IPS-NIHi7 (cell line): ENCODE results near the gene HADHA.

Experiments
- DNase-seq: peaks from one replicate; pipeline ENCODE4 v3.0.0; 2012; ENCODE audit warnings: mixed read lengths; ENCODE audit errors: extremely low spot score

HADHA gene

DNA sequence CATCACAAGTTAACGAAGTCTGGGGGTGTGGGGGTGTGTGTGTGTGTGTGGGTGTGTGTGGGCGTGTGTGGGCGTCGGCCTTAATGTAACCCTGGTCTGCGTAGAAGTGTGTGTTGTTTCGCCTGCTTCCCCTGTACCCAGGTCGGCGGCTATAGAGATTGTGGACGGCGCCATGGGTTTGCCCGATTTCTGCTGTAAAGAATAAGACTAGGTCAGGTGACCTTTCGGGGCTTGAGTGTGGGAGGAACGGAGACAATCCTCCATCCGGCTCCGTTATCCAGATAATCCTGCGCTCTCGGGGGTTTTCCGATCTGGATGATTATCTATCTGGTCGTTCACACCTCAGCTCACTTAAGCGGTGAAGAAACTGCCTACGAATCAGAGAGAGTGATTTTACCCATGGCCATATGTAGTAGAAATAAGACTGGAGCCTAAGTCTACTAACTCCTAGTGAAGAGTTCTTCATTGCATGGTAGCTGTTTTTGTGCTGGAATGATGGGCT is 850 bp upstream of the HADHA start:
- peak; percentile 36 for DNase-seq

DNA sequence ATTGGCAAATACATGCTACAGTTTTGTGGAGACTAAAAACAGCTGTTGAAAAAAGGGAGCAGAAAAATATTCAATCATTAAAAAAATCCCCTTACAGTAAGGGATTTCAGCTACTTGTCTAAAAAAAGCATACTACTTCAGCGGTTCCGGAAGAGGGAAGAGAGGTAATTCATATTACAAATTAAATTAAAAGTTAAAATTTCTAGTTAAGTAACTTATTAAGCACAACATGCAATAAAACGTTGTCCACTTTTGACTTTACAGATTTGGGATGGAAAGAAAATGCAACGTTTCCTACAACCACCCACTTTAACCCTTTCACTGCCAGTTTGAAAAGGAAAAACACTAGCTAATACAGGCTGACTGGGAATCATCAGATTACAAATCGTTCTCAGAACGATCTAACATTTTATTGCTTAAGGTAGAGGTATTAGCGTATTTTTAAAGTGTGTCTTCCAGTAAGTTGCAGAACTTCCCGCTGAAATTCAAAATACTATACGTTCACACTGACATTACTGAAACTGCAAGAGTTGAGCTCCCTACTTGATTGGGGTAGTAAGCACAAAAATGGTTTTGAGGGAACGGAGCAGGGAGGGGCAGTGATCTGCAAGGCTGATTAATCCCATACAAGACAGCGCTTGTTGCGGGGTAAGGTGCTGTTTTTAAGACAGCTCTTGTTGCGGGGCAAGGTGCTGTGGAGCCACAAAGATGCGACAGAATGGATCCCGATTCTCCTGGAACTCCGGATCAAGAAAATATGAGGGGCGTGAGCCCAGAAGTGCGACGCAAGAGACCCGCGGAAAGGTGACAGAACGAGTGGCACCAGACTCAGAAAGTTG is 743 bp downstream of the HADHA start:
- no peak for DNase-seq

DNA sequence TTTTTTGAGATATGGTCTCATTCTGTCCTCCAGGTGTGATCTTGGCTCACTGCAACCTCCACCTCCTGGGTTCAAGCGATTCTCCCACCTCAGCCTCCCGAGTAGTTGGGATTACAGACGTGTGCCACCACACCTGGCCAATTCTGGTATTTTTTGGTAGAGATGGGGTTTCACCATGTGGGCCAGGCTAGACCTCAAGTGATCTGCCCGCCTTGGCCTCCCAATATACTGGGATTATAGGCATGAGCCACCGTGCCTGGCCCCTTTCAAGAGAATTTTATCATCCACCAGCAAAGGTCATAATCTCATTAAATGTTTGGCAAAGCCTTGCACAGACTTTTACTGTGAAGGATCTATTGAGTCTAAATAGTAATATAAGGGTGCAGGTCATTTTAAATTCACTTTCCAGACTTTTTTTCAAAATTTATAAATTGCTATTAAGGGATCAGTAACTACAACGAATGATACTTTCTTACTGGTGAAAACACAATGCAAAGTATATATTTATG is 2.5 kb downstream of the HADHA start:
- no peak for DNase-seq

DNA sequence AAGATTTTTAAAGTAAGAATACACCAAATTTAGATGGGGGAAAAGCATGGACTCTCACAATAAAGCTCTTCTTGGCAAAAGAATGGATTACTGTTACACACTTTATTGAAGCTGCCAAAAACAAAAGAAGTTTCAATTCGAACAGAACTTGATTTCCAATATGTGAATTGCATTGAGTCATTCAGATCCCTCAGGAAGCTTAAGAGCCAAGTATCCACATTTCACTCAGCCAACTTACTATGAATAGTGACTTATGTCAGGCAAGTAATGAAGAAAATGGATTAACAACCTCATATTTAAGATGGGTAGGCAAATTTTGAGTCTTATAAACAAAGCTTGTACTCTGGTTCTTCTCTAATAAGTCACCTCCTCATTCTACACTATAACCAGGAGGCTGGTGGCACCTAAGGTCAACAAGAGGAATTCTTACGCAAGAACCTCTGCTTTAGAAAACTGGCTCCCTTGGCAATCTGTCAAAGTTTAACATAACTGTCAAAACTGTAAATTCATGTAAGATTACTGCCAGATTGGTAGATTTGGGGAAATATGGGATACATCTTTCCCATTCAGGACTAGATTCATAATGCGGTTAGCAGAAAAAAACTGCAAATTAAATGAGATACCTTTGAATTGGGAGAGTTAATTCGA is 6.0 kb downstream of the HADHA start:
- DNase-seq = no peak

DNA sequence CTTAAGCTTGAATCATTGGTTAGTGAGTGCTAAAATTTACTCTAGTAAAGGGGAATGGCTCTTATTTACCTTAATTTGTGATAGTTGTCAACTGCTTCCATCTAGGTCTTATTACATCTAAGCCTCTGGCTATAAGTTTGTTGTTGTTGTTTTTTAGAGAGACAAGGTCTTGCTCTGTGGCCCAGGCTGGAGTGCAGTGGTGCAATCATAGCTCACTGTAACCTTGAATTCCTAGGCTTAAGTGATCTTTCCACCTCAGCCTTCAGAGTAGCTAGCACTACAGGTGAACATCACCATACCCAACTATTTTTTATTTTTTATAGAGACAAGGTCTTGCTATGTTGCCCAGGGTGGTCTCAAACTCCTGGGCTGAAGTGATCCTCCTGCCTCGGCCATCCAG is 6.6 kb downstream of the HADHA start:
- DNase-seq = no peak

DNA sequence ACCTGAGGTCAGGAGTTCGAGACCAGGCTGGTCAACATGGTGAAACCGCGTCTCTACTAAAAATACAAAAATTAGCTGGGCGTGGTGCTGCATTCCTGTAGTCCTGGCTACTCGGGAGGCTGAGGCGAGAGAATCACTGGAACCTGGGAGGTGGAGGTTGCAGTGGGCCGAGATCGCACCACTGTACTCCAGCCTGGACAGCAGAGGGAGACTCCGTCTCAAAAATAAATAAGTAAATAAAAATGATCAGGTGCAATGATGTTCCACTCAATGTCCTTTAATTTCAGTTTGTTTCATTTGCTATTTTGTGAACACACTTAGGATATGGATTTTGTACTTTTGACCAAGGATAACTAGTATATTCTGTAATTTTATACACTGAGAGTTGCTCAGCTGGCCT is 9.3 kb downstream of the HADHA start:
- DNase-seq = no peak

DNA sequence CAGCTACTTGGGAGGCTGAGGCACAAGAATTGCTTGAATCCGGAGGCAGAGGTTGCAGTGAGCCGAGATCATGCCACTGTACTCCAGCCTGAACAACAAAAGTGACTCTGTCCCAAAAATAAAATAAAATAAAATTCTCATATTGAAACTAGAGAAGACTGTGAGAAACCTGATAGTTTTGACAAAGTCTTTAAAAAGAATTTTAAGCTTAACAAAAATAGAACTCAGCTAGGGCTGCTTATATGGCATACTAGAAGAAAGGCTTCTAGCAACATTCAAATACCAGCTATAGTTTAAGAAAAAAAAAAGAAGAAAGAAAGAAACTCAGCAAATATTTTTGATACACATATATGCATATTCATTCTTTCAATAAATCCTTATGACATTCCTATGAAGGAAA is 13.6 kb downstream of the HADHA start:
- no peak for DNase-seq

DNA sequence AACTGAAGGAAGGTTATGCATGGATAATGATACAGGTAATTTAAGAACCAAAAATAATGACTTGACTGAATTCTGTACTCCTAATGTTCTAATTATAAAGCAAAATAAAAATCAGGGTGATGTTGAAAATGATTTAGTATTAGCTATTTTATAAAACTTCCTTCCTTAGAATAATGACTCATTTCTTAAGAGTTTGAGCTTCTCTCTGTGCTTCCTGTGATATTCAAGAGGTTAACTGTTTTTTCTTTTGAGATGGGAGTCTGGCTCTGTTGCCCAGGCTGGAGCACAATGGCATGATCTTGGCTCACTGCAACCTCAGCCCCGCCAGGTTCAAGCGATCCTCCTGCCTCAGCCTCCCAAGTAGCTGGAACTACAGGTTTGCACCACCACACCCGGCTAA is 14.8 kb downstream of the HADHA start:
- DNase-seq = no peak

DNA sequence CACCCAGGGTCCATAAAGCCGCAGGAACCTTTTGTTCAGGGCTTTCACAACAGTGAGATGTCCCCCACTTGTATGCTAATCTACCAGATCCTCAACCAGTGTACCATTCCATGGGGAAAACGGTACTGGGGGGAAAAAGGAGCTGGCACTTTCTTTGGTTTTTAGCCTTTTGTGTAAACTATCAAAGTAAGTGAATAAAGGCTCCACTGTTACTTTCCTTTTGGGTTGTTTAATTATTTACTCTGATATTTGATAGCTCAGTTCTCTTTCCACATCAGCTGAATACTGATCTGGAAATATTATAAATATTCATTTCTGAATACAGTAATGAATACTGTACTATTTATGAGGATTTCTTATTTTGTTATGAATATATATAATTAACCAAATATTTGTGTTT is 20.3 kb downstream of the HADHA start:
- no peak for DNase-seq

DNA sequence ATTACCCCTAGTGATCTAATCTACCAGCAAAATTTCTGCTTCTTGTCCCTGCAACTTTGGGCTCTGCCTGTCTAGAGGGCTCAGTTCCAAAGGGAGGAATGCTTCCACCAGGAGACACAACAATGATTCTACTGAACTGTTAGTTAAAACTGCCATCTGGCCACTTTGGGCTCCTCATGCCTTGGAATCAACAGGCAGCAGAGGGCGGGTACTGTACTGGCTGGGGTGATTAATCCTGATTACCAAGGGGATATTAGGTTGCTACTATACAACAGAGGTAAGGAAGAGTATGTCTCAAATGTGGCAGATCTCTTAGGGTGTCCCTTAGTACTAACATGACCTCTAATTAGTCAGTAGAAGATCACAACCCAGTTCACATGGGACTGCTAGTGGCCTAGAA is 21.4 kb downstream of the HADHA start:
- DNase-seq = no peak

DNA sequence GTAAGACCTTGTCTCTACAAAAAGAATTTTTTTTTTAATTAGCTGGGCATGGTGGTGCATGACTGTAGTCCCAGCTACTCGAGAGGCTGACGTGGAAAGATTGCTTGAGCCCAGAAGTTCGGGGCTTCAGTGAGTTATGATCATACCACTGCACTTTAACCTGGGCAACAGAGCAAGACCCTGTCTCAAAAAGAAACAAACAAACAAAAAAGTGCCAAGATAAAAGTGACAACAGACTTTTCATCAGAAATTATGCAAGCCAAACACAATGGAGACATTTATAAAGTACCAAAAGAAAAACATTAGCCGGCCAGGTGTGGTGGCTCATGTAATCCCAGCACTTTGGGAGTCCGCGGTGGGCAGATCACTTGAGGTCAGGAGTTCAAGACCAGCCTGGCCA is 26.7 kb downstream of the HADHA start:
- no peak for DNase-seq

DNA sequence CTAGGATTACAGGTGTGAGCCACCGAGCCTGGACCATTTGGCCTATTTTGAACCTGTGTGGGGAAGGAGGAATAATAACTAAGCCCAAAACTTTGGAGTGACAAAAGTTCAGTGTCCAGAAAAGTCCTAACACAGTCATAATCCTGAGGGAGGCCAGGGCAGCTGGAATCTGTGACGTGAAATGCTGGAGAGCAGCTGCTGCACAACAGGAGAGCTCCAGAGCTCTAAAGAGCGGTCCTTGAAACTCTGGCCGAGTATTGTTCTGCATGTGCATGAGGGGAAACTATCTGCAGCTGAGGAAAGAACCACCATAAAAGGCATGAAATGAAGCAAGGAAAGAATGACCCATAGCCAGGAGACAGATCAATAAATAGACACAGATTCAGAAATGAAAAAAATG is 27.8 kb downstream of the HADHA start:
- DNase-seq = no peak

DNA sequence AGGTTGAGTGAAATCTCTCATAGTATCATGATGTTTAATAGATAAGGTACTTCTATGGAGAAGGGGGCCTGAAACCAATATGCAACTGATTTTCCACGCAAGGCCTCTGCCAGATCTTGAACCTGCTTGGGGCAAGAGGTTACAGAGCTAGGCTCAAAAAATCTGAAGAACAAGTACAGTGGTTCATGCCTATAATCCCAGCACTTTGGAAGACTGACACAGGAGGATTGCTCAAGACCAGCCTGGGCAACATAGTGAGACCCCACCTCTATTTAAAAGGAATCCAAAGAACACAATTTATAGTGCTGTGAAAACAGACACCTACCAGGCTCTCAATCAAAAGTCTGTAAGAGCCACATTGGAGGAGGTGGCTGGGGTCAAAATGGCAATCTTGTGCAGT is 28.6 kb downstream of the HADHA start:
- DNase-seq = no peak

DNA sequence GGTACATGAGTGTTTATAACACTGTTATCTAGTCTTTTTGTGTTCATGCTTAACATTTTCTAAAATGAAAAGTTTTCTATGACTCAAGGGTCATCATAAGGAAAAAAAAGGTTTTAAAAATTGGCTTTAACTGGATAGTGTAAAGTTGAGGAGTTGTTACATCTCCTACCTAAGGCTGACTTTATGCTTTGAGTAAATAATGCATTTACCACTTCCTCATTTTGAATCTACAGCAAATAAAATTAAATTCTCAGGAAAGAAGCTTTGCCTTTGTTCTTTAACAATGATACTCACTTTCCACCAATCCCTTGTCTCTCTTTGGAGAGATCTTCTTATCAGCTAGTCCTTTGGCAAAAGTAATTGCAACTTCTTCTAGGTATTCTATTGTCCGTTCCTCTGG is 29.7 kb downstream of the HADHA start:
- no peak for DNase-seq

DNA sequence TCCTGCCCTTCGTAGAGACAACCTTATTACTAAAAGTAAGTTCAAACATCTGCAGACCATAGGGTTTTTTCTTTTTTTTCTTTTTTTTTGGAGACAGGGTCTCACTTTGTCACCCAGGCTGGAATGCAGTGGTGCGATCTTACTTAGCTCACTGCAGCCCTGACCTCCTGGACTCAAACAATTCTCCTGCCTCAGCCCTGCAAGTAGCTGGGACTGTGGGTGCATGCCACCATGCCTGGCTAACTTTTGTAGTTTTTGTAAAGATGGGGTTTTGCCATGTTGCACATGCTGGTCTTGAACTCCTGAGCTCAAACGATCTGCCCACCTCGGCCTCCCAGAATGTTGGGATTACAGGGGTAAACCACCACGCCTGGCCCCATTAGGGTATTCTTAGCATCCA is 32.4 kb downstream of the HADHA start:
- DNase-seq = no peak

DNA sequence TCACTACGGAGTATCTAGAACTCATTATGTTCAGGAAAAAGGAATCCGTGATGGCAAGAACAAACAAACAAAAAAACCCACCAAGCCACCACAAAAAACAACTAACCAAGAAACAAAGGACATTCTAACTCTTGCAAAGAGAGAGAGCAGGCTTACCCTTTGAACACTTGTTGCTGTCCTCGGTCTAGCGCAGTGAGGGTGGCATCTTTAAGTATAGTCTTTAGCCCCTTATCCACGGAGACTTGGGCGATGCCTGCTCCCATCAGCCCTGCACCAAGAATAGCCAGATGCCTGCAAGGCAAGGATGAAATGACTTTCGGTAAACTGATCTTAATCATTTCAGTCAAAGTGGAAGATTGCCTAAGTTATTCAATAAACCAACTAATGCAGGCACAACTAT is 40.5 kb downstream of the HADHA start:
- DNase-seq = no peak

DNA sequence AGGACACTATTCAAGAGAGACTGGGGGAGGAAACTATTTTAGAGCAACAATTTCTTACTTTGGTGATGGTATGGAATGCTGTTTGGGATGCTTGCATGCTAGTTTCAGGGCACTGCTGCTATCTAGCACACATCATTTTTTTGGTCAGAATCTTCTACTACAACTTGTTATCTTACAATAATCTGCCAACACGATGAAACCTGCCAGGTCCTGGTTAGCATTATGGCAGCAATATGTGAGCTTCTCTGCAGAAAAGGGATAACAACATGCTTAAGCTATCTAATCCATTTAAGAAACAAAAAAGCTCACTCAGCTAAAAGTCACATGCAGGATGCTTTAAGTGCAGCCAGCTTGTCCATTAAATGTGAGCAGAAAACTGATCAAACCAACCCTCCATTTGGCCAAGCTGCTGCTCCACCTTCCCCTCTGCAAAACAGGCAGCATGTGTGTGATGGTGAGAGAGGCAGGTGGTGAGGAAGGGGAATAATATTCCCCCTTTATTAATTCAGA is 41.4 kb downstream of the HADHA start:
- no peak for DNase-seq

DNA sequence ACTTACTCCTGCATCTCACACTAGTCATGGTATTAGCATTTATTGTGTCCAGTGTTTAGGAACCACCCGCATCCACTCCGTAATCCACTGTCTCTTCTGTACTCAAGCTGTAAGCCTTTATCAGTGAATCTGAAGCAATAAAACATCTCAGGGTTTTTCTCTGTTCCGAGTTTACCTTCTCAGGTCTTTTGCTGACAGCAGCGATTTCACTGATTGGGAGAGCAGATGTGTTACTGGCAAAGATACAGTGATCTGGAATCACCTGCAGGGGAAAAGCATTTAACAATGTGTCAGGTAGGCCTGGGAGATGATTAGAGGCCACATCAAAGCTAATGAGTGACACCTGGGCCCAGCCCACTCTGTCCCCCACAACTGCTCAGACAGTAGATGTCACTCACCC is 46.9 kb downstream of the HADHA start:
- DNase-seq = no peak

DNA sequence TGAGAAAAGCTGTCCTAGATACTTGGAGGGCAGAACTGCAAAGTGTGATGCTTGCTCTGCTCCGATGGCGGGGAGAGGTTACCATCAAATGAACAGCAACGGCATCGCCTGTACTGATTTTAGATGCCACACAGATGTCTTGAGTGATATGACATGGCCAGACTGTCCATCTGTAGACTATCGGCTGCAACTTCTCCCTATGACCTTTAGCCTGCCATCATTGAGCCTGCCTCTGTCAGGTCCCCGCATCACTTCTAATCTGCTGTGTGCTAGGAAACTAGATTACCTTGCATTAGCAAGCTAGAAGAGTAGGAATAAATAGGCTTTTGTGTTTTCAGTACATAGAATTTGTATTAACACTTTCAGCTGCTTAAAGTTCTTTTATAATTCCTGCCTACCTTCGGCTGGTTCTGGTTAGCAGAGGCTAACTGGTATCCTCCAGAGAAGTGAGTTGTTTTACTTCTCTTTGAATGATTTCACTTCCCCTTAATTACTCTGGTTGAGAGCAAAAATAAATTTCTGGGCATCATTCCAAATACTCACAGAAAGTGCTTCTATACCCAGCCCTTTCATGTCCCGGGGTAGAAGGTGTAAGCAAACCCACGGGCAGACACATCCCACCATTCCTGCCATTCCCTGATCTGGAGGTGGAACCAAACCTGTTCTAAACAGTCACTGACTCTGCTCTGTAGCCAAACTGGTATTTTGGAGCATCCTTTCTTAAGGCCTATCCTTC is 47.6 kb downstream of the HADHA start:
- no peak for DNase-seq

DNA sequence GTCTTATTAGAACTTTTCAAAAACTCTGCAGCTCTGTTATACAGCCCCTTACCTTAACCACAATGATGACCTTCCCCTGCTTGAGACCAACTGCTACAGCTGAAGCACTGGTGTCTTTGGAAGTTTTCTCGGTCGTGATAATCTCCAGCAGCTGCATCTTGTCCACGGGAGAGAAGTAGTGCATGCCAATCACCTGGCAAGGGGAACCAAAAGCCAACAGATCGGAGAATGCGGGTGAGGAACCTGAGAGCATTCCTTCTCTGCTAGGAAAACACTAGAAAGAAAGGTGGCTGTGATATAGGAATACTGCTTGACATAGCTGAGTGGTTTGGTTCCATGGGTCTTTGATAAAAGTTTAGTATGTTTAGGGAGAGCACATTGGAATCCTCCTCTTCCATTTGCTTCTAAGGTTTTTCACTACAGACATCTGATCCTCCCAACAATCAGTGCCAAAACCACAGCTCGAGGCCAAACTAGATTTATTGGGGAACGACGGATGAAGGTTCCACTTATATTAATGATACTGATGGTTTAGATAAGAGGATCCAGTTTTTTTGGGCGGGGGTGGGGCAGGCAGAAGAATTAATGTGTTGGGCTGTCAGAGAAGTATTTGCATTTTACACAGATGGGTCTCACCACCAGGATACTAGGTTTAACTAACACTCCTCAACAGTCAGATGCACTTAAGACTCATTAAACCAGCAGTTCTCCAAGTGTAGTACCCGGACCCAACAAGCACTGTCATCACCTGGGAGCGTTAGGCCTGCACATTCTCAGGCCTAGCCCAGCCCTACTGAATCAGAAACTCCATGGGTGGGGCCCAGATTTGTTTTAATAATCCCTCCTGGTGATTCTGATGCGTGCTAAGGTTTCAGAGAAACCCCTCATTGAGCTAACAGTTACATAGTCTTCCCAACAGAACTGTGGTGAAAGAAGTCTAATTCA is 49.1 kb downstream of the HADHA start:
- no peak for DNase-seq

DNA sequence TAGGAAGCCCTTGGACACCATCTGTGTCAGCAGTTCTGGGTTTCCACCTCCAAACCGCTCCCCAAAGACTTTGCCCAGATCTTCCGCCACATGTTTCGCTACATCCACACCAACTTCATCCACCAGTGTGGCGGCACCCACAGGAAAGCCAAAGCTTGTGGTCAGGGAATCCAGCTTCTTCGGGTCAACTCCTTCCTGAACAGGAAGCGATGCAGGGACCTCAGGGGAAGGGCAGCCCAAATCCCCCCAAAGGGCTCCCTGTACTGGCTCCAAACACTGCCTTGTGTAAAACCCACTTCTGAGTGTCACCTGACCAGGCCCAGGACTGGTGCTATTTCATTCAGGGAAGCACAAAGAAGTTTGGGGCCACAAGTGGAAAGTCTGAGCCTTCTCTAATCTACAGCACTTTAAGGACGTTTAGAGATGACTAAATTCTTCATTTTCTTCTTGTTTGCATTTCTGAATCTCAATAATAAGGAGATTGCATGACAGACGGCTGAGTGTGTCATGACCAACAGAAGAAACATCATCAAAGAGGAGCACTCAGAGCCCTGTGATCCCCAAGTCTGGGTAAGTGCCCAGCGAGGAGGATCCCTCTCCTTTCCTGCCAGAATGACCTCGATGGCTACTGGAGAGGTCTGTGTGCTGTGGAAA is 50.7 kb downstream of the HADHA start:
- DNase-seq = no peak
